Trophoblast cell (in vitro differentiated cells and primary cell): ENCODE measurements around the gene SERGEF.
A peak's percentile ranks its signal among the peaks of the same experiment; 100 is the strongest.
"Not testable (repeated sequence)": the region's sequence is repeated elsewhere in the genome, so short reads cannot be mapped to it uniquely, and the experiment has no call there.

Experiments used
- DNase-seq, 2 donors: peaks; one replicate each; pipeline ENCODE4 v3.0.0-alpha.2; 2016
- H2AFZ ChIP-seq: 2 replicates; pipeline ENCODE4 v1.6.1; 2013; ENCODE audit warnings: low read length, moderate library complexity, mild to moderate bottlenecking; ENCODE audit not compliant: insufficient read depth, poor library complexity
- H2AK5ac ChIP-seq: 2 replicates; pipeline ENCODE4 v1.6.1; 2013; ENCODE audit warnings: mild to moderate bottlenecking, low read length
- H2BK120ac ChIP-seq: 2 replicates; pipeline ENCODE4 v1.6.1; 2013; ENCODE audit warnings: low read length, mild to moderate bottlenecking, moderate library complexity; ENCODE audit not compliant: insufficient read depth, poor library complexity
- H2BK12ac ChIP-seq: 2 replicates; pipeline ENCODE4 v1.6.1; 2013; ENCODE audit warnings: mild to moderate bottlenecking, low read length, moderate library complexity
- H2BK5ac ChIP-seq: 2 replicates; pipeline ENCODE4 v1.6.1; 2013; ENCODE audit warnings: low read length, low read depth, moderate library complexity, mild to moderate bottlenecking; ENCODE audit not compliant: poor library complexity
- H3K14ac ChIP-seq: 2 replicates; pipeline ENCODE4 v1.6.1; 2013; ENCODE audit warnings: mild to moderate bottlenecking, low read length
- H3K18ac ChIP-seq: 2 replicates; pipeline ENCODE4 v1.6.1; 2013; ENCODE audit warnings: mild to moderate bottlenecking, low read length
- H3K23ac ChIP-seq: 2 replicates; pipeline ENCODE4 v1.6.1; 2013; ENCODE audit warnings: low read length
- H3K27ac ChIP-seq: 2 replicates; pipeline ENCODE4 v1.5.1; 2013; ENCODE audit warnings: low read depth, mild to moderate bottlenecking, inconsistent platforms, low read length, moderate library complexity
- H3K27me3 ChIP-seq: 2 replicates; pipeline ENCODE4 v1.6.1; 2013; ENCODE audit warnings: inconsistent platforms, mild to moderate bottlenecking, low read length, moderate library complexity; ENCODE audit not compliant: insufficient read depth
- H3K36me3 ChIP-seq, 2 experiments: 1 replicate in 1 of 2; 2 replicates in 1 of 2; pipeline ENCODE4 v1.6.1; 2013; ENCODE audit warnings: low read length in 2 of 2, mild to moderate bottlenecking in 2 of 2, moderate library complexity in 1 of 2; ENCODE audit not compliant: insufficient read depth in 2 of 2, control insufficient read depth in 1 of 2
- H3K4ac ChIP-seq: 2 replicates; pipeline ENCODE4 v1.6.1; 2013; ENCODE audit warnings: low read depth, mild to moderate bottlenecking, low read length, moderate library complexity
- H3K4me1 ChIP-seq, 2 experiments: 1 replicate in 1 of 2; 2 replicates in 1 of 2; pipeline ENCODE4 v1.6.1; 2013; ENCODE audit warnings: low read length in 2 of 2, mild to moderate bottlenecking in 2 of 2, moderate library complexity in 1 of 2; ENCODE audit not compliant: insufficient read depth in 2 of 2, control insufficient read depth in 1 of 2
- H3K4me2 ChIP-seq: 2 replicates; pipeline ENCODE4 v1.6.1; 2013; ENCODE audit warnings: inconsistent platforms, mild to moderate bottlenecking, low read length, moderate library complexity
- H3K4me3 ChIP-seq: 2 replicates; pipeline ENCODE4 v1.5.1; 2013; ENCODE audit warnings: mild to moderate bottlenecking, low read depth, low read length, inconsistent platforms
- H3K79me1 ChIP-seq: one replicate; pipeline ENCODE4 v1.6.1; 2013; ENCODE audit warnings: low read length
- H3K79me2 ChIP-seq: 2 replicates; pipeline ENCODE4 v1.6.1; 2013; ENCODE audit warnings: low read length, mild to moderate bottlenecking; ENCODE audit not compliant: control insufficient read depth, insufficient read depth, poor library complexity
- H3K9ac ChIP-seq: 2 replicates; pipeline ENCODE4 v1.6.1; 2013; ENCODE audit warnings: mild to moderate bottlenecking, low read length
- H3K9me3 ChIP-seq: 2 replicates; pipeline ENCODE4 v1.6.1; 2013; ENCODE audit warnings: low read depth, mild to moderate bottlenecking, control low read depth, inconsistent platforms, low read length; ENCODE audit not compliant: insufficient read depth
- H4K12ac ChIP-seq: 2 replicates; pipeline ENCODE4 v1.6.1; 2013; ENCODE audit warnings: low read depth, mild to moderate bottlenecking, low read length, moderate library complexity
- H4K8ac ChIP-seq: 2 replicates; pipeline ENCODE4 v1.6.1; 2013; ENCODE audit warnings: low read depth, mild to moderate bottlenecking, low read length, moderate library complexity
- H4K91ac ChIP-seq: one replicate; pipeline ENCODE4 v1.6.1; 2013; ENCODE audit warnings: low read depth, mild to moderate bottlenecking, low read length, moderate library complexity
- WGBS: extraction: QIAGEN DNeasy Blood & Tissue Kit; methylation state at CpG from one replicate; pipeline ENCODE4 v1.1.7; 2013; ENCODE audit warnings: missing lambda C conversion rate; ENCODE audit not compliant: insufficient read length, insufficient coverage; ENCODE audit errors: extremely low coverage; 5-methylcytosine and 5-hydroxymethylcytosine counted together

SERGEF gene

GRCh38 chr11:18000128-18000527, 12.7 kb downstream of the SERGEF start:
- DNase-seq = peak in 1 of 2 donors; percentile 15
- H2AK5ac ChIP-seq, H3K9me3 ChIP-seq, H3K23ac ChIP-seq, H3K27me3 ChIP-seq, H3K79me1 ChIP-seq, H3K14ac ChIP-seq, H3K4me3 ChIP-seq, H3K4ac ChIP-seq, H3K36me3 ChIP-seq, H3K4me2 ChIP-seq, H3K27ac ChIP-seq, H4K91ac ChIP-seq, H2BK5ac ChIP-seq, H4K12ac ChIP-seq, H3K18ac ChIP-seq, H3K4me1 ChIP-seq, H3K9ac ChIP-seq, H4K8ac ChIP-seq, H2BK120ac ChIP-seq, H2BK12ac ChIP-seq, H3K79me2 ChIP-seq, H2AFZ ChIP-seq: not testable (repeated sequence)
- no CpG with 5 or more reads among the region's 4 CpGs for WGBS

GRCh38 chr11:17992916-17993315, 19.9 kb downstream of the SERGEF start:
- Histone ChIP-seq H3K18ac (no peak overlapping the region), H4K91ac (no peak overlapping the region), H3K9me3 (no peaks in the 10 kb centered on the region), H3K4me2 (no peak overlapping the region), H2AK5ac (peak overlapping the region; percentile 62), H3K4me3 (no peak overlapping the region), H3K4ac (no peak overlapping the region), H3K14ac (no peak overlapping the region), H3K79me1 (no peaks in the 10 kb centered on the region), H2AFZ (no peak overlapping the region), H3K79me2 (no peaks in the 10 kb centered on the region), H4K12ac (no peak overlapping the region), H4K8ac (peak overlapping the region; percentile 10), H3K23ac (no peak overlapping the region), H3K9ac (no peak overlapping the region), H3K27me3 (no peaks in the 10 kb centered on the region), H3K4me1 (peaks cover 2 to 6% of the 10 kb centered on the region in 2 experiments), H2BK12ac (peak overlapping the region; percentile 71), H3K27ac (no peak overlapping the region), H2BK5ac (no peak overlapping the region), H2BK120ac (no peak overlapping the region), H3K36me3 (peaks cover 2 to 6% of the 10 kb centered on the region in 2 experiments)
- no CpG with 5 or more reads among the region's 2 CpGs for WGBS
- DNase-seq = no peak

GRCh38 chr11:17991783-17992433, 20.9 kb downstream of the SERGEF start:
- H3K36me3 ChIP-seq = peaks cover 2 to 6% of the 10 kb centered on the region in 2 experiments
- no peaks in the 10 kb centered on the region for H3K79me2 ChIP-seq
- H2BK12ac ChIP-seq = no peak overlapping the region
- WGBS = no CpG with 5 or more reads among the region's 4 CpGs
- no peaks in the 10 kb centered on the region for H3K79me1 ChIP-seq
- H4K8ac ChIP-seq = no peak overlapping the region
- no peak overlapping the region for H3K27ac ChIP-seq
- H2AFZ ChIP-seq = no peak overlapping the region
- H3K23ac ChIP-seq = no peak overlapping the region
- H3K27me3 ChIP-seq = no peaks in the 10 kb centered on the region
- H3K4me3 ChIP-seq = no peak overlapping the region
- no peak overlapping the region for H3K9ac ChIP-seq
- no peak overlapping the region for H3K18ac ChIP-seq
- DNase-seq = peak; percentile 51 to 76
- H2BK120ac ChIP-seq = no peak overlapping the region
- no peak overlapping the region for H3K14ac ChIP-seq
- no peak overlapping the region for H4K91ac ChIP-seq
- H2AK5ac ChIP-seq = no peak overlapping the region
- peaks cover 2 to 6% of the 10 kb centered on the region in 2 experiments for H3K4me1 ChIP-seq
- H4K12ac ChIP-seq = no peak overlapping the region
- no peak overlapping the region for H3K4me2 ChIP-seq
- H3K9me3 ChIP-seq = no peaks in the 10 kb centered on the region
- H3K4ac ChIP-seq = no peak overlapping the region
- no peak overlapping the region for H2BK5ac ChIP-seq

GRCh38 chr11:17989306-17989705, 23.5 kb downstream of the SERGEF start:
- Histone ChIP-seq H2AK5ac (no peak overlapping the region), H3K36me3 (peaks cover 2 to 6% of the 10 kb centered on the region in 2 experiments), H3K23ac (no peak overlapping the region), H2BK5ac (no peak overlapping the region), H2BK120ac (no peak overlapping the region), H3K79me1 (no peaks in the 10 kb centered on the region), H3K27ac (no peak overlapping the region), H3K79me2 (no peaks in the 10 kb centered on the region), H3K27me3 (no peaks in the 10 kb centered on the region), H3K9ac (no peak overlapping the region), H3K4me2 (no peak overlapping the region), H3K4me3 (no peak overlapping the region), H3K9me3 (no peaks in the 10 kb centered on the region), H4K8ac (no peak overlapping the region), H3K14ac (no peak overlapping the region), H4K91ac (no peak overlapping the region), H3K4ac (no peak overlapping the region), H3K4me1 (peaks cover 0 to 2% of the 10 kb centered on the region in 2 experiments), H4K12ac (no peak overlapping the region), H2AFZ (no peak overlapping the region), H3K18ac (no peak overlapping the region), H2BK12ac (no peak overlapping the region)
- no CpG with 5 or more reads among the region's 1 CpG for WGBS
- DNase-seq = peak; percentile 22 to 64
